Measurements from ENCODE around the gene OR1I1.

GRCh38 chr19:15104003-15104402 is 22.0 kb downstream of the OR1I1 start:
- no peak for TF ChIP-seq POLR2A (IDR thresholded peaks at IDR 0.05; ENCODE audit: low read depth)
- TF ChIP-seq POLR2AphosphoS5 (IDR thresholded peaks at IDR 0.05) = no peak
- no peak for TF ChIP-seq CTCF (IDR thresholded peaks at IDR 0.05)
- no peak for TF ChIP-seq EP300 (IDR thresholded peaks at IDR 0.05)
